ENCODE results near the gene LDLRAD3.
A peak's percentile ranks its signal among the peaks of the same experiment; 100 is the strongest.

The LDLRAD3 gene

DNA sequence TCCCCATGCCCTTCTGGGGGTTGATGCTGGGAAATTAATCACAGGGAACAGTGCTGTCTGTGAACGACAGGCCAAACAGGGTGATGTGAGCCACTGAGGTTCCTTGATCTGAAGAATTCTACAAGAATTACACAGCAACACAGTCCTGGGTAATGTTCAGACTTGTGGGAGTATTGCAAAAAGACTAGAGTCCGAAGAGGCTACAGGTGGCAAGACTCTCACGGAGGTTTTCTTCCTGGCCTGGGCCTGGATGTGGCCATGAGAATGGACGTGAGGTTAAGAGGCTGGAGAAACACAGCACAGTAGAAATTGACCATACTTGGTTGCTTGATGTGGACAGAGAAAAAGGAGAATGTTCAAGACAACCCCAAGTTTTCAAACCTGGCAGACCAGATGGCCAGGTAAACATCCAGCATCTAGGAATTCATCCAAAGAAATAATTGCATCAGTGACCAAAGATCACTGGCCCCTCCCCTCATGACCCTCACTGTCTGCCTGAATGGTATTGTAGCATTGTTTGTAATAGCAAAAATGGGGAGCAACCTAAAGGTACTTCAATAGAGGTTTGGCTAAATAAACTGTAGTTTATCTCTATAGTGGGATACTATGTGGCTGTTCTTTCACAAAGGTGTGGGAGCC lies 274.5 kb downstream of the LDLRAD3 start:
- H3K4me3 ChIP-seq (replicated peaks; ENCODE audit: low read depth, low read length) = no peak overlapping the region
- TF ChIP-seq, protein P1, sequence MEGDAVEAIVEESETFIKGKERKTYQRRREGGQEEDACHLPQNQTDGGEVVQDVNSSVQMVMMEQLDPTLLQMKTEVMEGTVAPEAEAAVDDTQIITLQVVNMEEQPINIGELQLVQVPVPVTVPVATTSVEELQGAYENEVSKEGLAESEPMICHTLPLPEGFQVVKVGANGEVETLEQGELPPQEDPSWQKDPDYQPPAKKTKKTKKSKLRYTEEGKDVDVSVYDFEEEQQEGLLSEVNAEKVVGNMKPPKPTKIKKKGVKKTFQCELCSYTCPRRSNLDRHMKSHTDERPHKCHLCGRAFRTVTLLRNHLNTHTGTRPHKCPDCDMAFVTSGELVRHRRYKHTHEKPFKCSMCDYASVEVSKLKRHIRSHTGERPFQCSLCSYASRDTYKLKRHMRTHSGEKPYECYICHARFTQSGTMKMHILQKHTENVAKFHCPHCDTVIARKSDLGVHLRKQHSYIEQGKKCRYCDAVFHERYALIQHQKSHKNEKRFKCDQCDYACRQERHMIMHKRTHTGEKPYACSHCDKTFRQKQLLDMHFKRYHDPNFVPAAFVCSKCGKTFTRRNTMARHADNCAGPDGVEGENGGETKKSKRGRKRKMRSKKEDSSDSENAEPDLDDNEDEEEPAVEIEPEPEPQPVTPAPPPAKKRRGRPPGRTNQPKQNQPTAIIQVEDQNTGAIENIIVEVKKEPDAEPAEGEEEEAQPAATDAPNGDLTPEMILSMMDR (IDR thresholded peaks at IDR 0.05; ENCODE audit: low read length, missing control alignments) = no peak
- no peak for DNase-seq (ENCODE audit: low read depth)

DNA sequence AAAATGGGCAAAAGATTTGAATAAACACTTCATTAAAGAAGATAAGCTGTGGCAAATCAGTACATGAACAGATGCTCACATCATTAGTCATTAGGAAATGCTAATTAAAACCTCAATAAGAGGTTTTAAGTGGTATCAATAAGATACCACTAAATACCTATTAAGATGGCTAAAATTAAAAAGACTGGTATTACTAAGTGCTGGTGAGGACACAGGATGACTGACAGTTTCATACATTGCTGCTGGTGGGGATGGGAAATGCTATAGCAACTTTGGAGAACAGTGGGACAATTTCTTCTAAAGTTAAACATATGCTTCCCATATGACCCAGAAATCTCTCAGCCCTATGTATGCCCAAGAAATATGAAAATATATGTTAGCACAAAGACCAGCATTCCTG lies 276.1 kb downstream of the LDLRAD3 start:
- TF ChIP-seq, protein P1 (IDR thresholded peaks at IDR 0.05; ENCODE audit: low read length, missing control alignments) = no peak
- H3K4me3 ChIP-seq (replicated peaks; ENCODE audit: low read depth, low read length) = no peak overlapping the region
- DNase-seq (ENCODE audit: low read depth) = no peak

DNA sequence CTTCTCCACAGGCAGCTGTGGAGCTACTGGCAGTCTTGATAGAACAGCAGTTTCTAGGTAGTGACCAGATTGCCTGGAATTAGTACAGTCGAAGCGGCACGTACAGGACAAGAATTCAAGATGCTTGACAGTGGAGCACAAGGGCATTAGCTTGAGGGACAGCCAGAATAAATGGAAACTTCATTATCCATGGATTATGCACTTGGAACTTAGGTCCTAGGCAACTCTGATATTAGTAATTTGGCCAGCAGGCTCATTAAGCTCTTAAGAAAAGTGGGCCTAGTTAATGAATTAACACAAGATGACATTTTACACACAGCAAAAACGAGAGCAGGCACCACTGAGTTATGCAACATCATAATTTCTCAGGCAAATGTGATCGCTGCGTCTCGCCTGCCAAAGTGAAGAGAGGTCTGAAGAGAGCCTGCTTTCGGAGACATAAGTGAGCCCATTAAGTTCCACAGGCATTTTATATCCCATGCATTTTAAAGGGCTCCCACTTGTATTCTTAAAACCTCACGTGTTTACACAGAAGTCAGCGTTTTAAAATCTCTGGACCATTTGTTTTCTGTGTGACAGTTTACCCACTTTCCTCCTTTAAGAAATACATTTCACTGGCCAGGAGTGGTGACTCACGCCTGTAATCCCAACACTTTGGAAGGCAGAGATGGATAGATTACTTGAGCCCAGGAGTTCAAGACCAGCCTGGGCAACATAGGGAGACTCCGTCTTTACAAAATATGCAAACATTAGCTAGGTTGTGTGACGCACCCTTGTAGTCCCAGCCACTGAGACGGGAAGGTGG lies 279.2 kb downstream of the LDLRAD3 start:
- no peak overlapping the region for H3K4me3 ChIP-seq (replicated peaks; ENCODE audit: low read depth, low read length)
- peak; percentile 23 for DNase-seq (ENCODE audit: low read depth)
- TF ChIP-seq, protein P1 (IDR thresholded peaks at IDR 0.05; ENCODE audit: low read length, missing control alignments) = no peak

- TF ChIP-seq, protein P1 (IDR thresholded peaks at IDR 0.05; ENCODE audit: low read length, missing control alignments) = no peak
- no peak for DNase-seq (ENCODE audit: low read depth)
- no peak overlapping the region for H3K4me3 ChIP-seq (replicated peaks; ENCODE audit: low read depth, low read length)
These were observed 280.5 kb downstream of the LDLRAD3 start for GRCh38 chr11:36224209-36224882.

GRCh38 chr11:36227044-36227443 lies 283.2 kb downstream of the LDLRAD3 start:
- H3K4me3 ChIP-seq (replicated peaks; ENCODE audit: low read depth, low read length) = no peak overlapping the region
- DNase-seq (ENCODE audit: low read depth) = no peak
- TF ChIP-seq, protein P1 (IDR thresholded peaks at IDR 0.05; ENCODE audit: low read length, missing control alignments) = no peak

- H3K4me3 ChIP-seq (replicated peaks; ENCODE audit: low read depth, low read length) = no peak overlapping the region
- DNase-seq (ENCODE audit: low read depth) = no peak
- TF ChIP-seq, protein P1 (IDR thresholded peaks at IDR 0.05; ENCODE audit: low read length, missing control alignments) = no peak
These were observed 284.8 kb downstream of the LDLRAD3 start for GRCh38 chr11:36228689-36229088.

All from fibroblast of pulmonary artery (primary cell).